VCaP (cell line): ENCODE results near the gene CXCR1.
"Not testable (repeated sequence)": the region's sequence is repeated elsewhere in the genome, so short reads cannot be mapped to it uniquely, and the experiment has no call there.

Source experiments
- H3K27ac ChIP-seq: fragments of 450-650 bp; 2 replicates; pipeline ENCODE4 v1.5.1; 2017
- CTCF ChIP-seq: fragments of 450-650 bp; conservative IDR thresholded peaks from 2 replicates; pipeline ENCODE4 v1.5.1; 2017; ENCODE audit warnings: mild to moderate bottlenecking, moderate library complexity

The CXCR1 gene

DNA sequence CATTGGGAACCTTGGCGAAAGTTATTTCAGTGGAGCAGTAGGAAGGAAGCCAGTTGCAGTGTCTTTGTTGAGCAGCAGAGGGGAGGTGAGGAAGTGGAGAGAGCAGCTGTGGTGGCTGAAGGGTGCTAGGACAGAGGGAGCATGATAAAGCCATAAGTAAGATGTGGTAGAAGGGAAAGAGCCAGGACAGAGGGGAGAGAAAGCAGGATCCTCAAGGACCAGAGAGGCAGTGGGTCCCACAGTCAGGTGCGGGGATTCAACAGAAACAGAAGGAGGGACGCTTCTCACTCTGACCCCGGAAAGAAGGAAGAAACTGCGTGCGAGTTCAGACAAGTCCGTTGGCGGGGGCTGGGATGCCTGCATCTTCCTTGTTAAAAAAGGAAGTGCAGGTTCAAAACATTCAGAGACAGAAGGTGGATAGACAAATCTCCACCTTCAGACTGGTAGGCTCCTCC, 41.1 kb downstream of the CXCR1 start, which contains the start of gene CXCR2:
CXCR2 (plus strand) TSS at position 403 of the 455 bp plus-strand sequence. CDS start 8,774 bp downstream, outside the sequence.
- H3K27ac ChIP-seq = no peak within 1 kb of the TSS
- no peak for TF ChIP-seq CTCF

DNA sequence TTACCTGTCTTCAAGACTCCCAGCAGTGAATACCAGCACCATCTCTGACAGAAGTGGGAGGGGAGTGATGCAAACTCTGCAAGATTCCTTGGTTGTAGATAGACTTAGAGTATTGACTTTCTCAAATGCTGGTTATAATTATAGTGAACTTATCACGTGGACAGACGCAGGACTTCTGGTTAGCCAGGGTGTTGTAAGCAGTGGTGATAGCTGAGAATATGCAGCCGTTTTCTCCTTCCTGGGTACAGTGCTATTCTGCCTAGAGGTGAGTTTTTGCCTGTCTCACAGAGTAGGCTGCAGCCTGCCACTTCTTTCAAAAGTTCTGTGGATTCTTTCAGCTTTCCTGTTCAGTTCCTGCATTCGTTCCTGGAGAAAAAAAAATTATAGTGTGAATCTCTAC, 41.7 kb downstream of the CXCR1 start:
- no peak overlapping the region for H3K27ac ChIP-seq
- TF ChIP-seq CTCF = no peak

DNA sequence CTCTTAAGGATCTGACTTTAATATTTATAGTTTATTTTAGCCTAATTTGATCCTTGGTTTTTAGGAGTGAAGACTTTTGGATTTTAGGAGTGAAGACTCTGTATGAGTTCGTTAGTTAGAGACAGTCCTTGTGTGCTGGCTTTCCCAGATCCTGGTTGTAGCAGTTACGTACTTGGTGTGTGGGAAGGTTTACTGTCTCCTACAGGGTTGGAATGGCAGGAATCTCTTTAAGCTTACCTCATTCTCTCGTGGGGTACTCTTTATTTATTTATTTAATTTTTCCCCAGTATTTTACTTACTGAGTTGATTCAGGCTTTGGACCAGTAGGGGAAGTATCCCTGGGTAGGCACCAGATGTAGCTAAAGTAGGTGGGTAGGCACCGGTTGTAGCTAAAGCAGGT, 42.8 kb downstream of the CXCR1 start:
- H3K27ac ChIP-seq = no peak overlapping the region
- TF ChIP-seq CTCF = no peak

- not testable (repeated sequence) for H3K27ac ChIP-seq
Observed at GRCh38 chr2:218122286-218122685, 44.5 kb downstream of the CXCR1 start.

GRCh38 chr2:218121789-218122188, 45.0 kb downstream of the CXCR1 start:
- H3K27ac ChIP-seq = not testable (repeated sequence)
